ENCODE measurements around the gene SNAP25.
A peak's percentile ranks its signal among the peaks of the same experiment; 100 is the strongest.

SNAP25 gene

GRCh38 chr20:10217721-10218410, 764 bp upstream of the SNAP25 start:
- DNase-seq, result peak; percentile 51

- DNase-seq, result peak; percentile 45
Observed at GRCh38 chr20:10219452-10219791, 792 bp downstream of the SNAP25 start.

GRCh38 chr20:10219993-10220750, 1.5 kb downstream of the SNAP25 start:
- DNase-seq, result no peak

- no peak for DNase-seq
Observed at GRCh38 chr20:10221021-10221420, 2.4 kb downstream of the SNAP25 start.

GRCh38 chr20:10225439-10226060, 6.9 kb downstream of the SNAP25 start:
- no peak for DNase-seq

GRCh38 chr20:10228330-10228729, 9.7 kb downstream of the SNAP25 start:
- DNase-seq, result no peak

- no peak for DNase-seq
Observed at GRCh38 chr20:10231290-10231689, 12.7 kb downstream of the SNAP25 start.

- DNase-seq, result no peak
Observed at GRCh38 chr20:10236540-10237533, 18.2 kb downstream of the SNAP25 start.

GRCh38 chr20:10239954-10240353, 21.3 kb downstream of the SNAP25 start:
- DNase-seq, result peak; percentile 26

GRCh38 chr20:10240655-10241054, 22.0 kb downstream of the SNAP25 start:
- no peak for DNase-seq

- peak; percentile 2 for DNase-seq
Observed at GRCh38 chr20:10242166-10242565, 23.5 kb downstream of the SNAP25 start.

- DNase-seq, result no peak
Observed at GRCh38 chr20:10247440-10247839, 28.8 kb downstream of the SNAP25 start.

GRCh38 chr20:10249048-10249770, 30.6 kb downstream of the SNAP25 start:
- no peak for DNase-seq

GRCh38 chr20:10249822-10250221, 31.2 kb downstream of the SNAP25 start:
- no peak for DNase-seq

- DNase-seq, result no peak
Observed at GRCh38 chr20:10250902-10251301, 32.3 kb downstream of the SNAP25 start.

GRCh38 chr20:10253780-10254179, 35.1 kb downstream of the SNAP25 start:
- DNase-seq, result peak; percentile 1

GRCh38 chr20:10255846-10256245, 37.2 kb downstream of the SNAP25 start:
- no peak for DNase-seq

- DNase-seq, result no peak
Observed at GRCh38 chr20:10259166-10259565, 40.5 kb downstream of the SNAP25 start.

- DNase-seq, result no peak
Observed at GRCh38 chr20:10260316-10260715, 41.7 kb downstream of the SNAP25 start.

GRCh38 chr20:10261702-10262101, 43.1 kb downstream of the SNAP25 start:
- no peak for DNase-seq

- DNase-seq, result no peak
Observed at GRCh38 chr20:10263385-10264165, 44.9 kb downstream of the SNAP25 start.

Measured in MV-4-11 (cell line).